Adrenal gland (tissue), 12 donors: ENCODE measurements around the gene HCFC1. TPM values are rescaled to one million over a fixed set of nuclear protein-coding genes. Genes with fewer than 3 reads are reported as not detected.

ENCODE experiments used
- DNase-seq, 7 donors: peaks; one replicate each; pipeline ENCODE4 v3.0.0-alpha.2; 2019 to 2020
- H3K27ac ChIP-seq, 5 donors: fragments of 200-600 bp; sonication (generic) in 4 of 5; 1 replicate in 3 of 5; 2 replicates in 2 of 5; pipeline versions ENCODE4 v1.5.1 to v1.8.0; 2016 to 2020; ENCODE audit warnings: mild to moderate bottlenecking in 1 of 5
- H3K27me3 ChIP-seq: fragments of 200-600 bp; 2 replicates; pipeline ENCODE4 v1.8.0; 2021
- H3K36me3 ChIP-seq, 2 donors: fragments of 200-600 bp; replicated peaks in 1 of 2; 1 replicate in 1 of 2; 2 replicates in 1 of 2; pipeline versions ENCODE4 v1.5.1 to v1.8.0; 2018 to 2022
- H3K4me1 ChIP-seq, 2 donors: fragments of 200-600 bp; replicated peaks in 1 of 2; 1 replicate in 1 of 2; 2 replicates in 1 of 2; pipeline versions ENCODE4 v1.5.1 to v1.8.0; 2018 to 2021
- H3K4me3 ChIP-seq, 4 donors: fragments of 200-600 bp; sonication (generic) in 3 of 4; one replicate each; pipeline ENCODE4 v1.5.1; 2016 to 2018
- H3K9me3 ChIP-seq, 3 donors: fragments of 200-600 bp; sonication (generic) in 1 of 3; replicated peaks in 1 of 3; 1 replicate in 2 of 3; 2 replicates in 1 of 3; pipeline versions ENCODE4 v1.5.1 to v1.8.0; 2016 to 2021
- POLR2A ChIP-seq, 2 donors: fragments of 450-650 bp; IDR thresholded peaks; one replicate each; pipeline ENCODE4 v1.6.1; 2017; ENCODE audit warnings: antibody characterized with exemption in 2 of 2, mild to moderate bottlenecking in 2 of 2, moderate library complexity in 1 of 2
- WGBS, 4 donors: extraction: QIAGEN DNeasy Blood & Tissue Kit in 2 of 4; methylation state at CpG; one replicate each; pipeline versions ENCODE4 v1.1.5 to v1.1.7; 2013 to 2017; 5-methylcytosine and 5-hydroxymethylcytosine counted together
- intact Hi-C, 2 donors: fragments of 100-400 bp; cut with DNase I; formaldehyde crosslinking; loops; one replicate each; pipeline versions ENCODE4 v1.14.1 to v1.15.0; 2022 to 2023
- polyA plus RNA-seq, 3 donors: library from polyadenylated mRNA; stranded (reverse); fragments of 200-250 nt in 2 of 3; fragments of 350-450 nt in 1 of 3; fragmentation: Illumina TruSeq in 1 of 3; extraction: RNeasy Lipid Tissue Mini Kit (QIAGEN cat#74804) in 1 of 3; gene quantifications; one replicate each; pipeline ENCODE4 v1.2.3, GENCODE V29; 2013 to 2014
- total RNA-seq, 9 donors: library from RNA; depleted of rRNA in 4 of 9; stranded (reverse); fragments of >200 nt in 4 of 9; fragments of 120-200 nt in 1 of 9; fragmentation: NEBNext Ultra II Directional in 1 of 9; extraction: Animal tissue kit (Norgen Biotek cat#: 25700) in 1 of 9; gene quantifications; one replicate each; pipeline versions ENCODE4 v1.1.0 to v1.2.4, GENCODE V29; 2013 to 2023
- TF ChIP-seq, protein P1 (sequence below), 6 experiments: fragments of 450-650 bp in 4 of 6; fragments of 200-600 bp in 2 of 6; sonication (generic) in 1 of 6; IDR thresholded peaks; 1 replicate in 5 of 6; 2 replicates in 1 of 6; pipeline versions ENCODE4 v1.5.1 to v1.8.0; 2016 to 2021; ENCODE audit warnings: antibody characterized with exemption in 6 of 6, mild to moderate bottlenecking in 2 of 6, moderate library complexity in 1 of 6
- donor health status: healthy with polysubstance abuse.
- donor health status: Bipolar disorder and iron deficiency.
- donor health status: DM: yes; HTN: yes; CAD: no.
- donor health status: DM: no; HTN: no; CAD: no.
- donor health status: DM: no; HTN: no; CAD: no.
- donor health status: DM: yes; HTN: yes; CAD: no.

The HCFC1 gene
- total and polyA plus RNA-seq, 12 donors: 9.2 to 77.1 (median 54.0) TPM

DNA sequence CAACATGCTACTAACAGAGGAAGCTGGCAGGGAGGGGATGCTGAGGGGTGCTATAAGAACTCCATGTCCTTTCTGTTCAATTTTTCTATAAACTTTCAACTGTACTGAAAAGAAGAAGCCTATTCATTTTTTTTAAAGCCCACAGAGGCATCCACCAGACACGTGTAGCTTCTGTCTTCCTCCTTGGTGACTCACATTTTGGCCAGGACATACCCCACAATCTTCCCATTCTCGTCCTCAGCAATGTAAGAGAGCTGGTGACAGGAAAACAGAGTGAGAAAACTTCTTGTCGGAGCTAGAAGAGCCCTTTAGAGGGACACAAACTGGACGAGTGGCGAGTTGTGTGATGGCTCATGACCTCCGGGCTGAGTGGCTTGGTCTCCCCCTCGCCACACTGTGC lies 37.9 kb downstream of the HCFC1 start:
- no peak for TF ChIP-seq POLR2A (IDR thresholded peaks at IDR 0.05)
- TF ChIP-seq, protein P1, sequence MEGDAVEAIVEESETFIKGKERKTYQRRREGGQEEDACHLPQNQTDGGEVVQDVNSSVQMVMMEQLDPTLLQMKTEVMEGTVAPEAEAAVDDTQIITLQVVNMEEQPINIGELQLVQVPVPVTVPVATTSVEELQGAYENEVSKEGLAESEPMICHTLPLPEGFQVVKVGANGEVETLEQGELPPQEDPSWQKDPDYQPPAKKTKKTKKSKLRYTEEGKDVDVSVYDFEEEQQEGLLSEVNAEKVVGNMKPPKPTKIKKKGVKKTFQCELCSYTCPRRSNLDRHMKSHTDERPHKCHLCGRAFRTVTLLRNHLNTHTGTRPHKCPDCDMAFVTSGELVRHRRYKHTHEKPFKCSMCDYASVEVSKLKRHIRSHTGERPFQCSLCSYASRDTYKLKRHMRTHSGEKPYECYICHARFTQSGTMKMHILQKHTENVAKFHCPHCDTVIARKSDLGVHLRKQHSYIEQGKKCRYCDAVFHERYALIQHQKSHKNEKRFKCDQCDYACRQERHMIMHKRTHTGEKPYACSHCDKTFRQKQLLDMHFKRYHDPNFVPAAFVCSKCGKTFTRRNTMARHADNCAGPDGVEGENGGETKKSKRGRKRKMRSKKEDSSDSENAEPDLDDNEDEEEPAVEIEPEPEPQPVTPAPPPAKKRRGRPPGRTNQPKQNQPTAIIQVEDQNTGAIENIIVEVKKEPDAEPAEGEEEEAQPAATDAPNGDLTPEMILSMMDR (IDR thresholded peaks at IDR 0.05): no peak
- intact Hi-C loops: no loop called here
- no peak for DNase-seq
- H3K27ac ChIP-seq: peak overlapping the region in 2 of 5 donors; percentile 3 to 86
- peaks cover 0 to 22% of the 10 kb centered on the region in 2 donors for H3K36me3 ChIP-seq
- peak overlapping the region in 1 of 4 donors; percentile 95 for H3K4me3 ChIP-seq
- H3K9me3 ChIP-seq: no peaks in the 10 kb centered on the region
- WGBS, 4 donors: 0 to 35% (median 24%) methylated on average over 2 to 7 of the region's 7 CpGs
- peaks cover 7 to 25% of the 10 kb centered on the region in 2 donors for H3K4me1 ChIP-seq
- no peaks in the 10 kb centered on the region for H3K27me3 ChIP-seq

- no peak for TF ChIP-seq POLR2A (IDR thresholded peaks at IDR 0.05)
- TF ChIP-seq, protein P1 (IDR thresholded peaks at IDR 0.05): no peak
- Histone ChIP-seq H3K27ac (no peak overlapping the region), H3K4me3 (no peak overlapping the region), H3K9me3 (no peaks in the 10 kb centered on the region), H3K36me3 (peaks cover 0 to 22% of the 10 kb centered on the region in 2 donors), H3K4me1 (peaks cover 10 to 32% of the 10 kb centered on the region in 2 donors), H3K27me3 (no peaks in the 10 kb centered on the region)
- intact Hi-C loops: no loop called here
- 86 to 96% (median 88%) methylated on average over 8 to 13 of the region's 13 CpGs for WGBS, 4 donors
- DNase-seq: no peak
Observed at GRCh38 chrX:153932220-153932915, 39.2 kb downstream of the HCFC1 start.

DNA sequence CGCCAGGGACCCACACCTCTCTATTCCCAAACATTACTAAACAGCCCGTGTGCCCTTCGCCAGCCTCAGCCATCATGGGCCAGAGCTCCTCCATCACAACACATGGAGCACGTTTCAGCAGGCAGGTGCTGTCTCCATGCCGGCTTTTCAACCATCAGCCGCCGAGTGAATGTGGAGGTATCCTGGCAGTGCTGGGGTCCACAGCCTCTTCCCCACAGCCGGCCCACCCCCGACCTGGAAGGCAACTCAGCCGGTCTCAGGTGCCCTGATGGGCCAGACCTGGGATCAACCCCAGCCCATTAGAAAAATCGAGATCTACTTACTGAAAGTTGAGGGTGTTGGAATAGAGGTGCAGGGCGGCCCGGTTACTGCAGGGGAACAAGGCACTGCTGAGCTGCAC lies 39.9 kb downstream of the HCFC1 start:
- Histone ChIP-seq H3K4me3 (no peak overlapping the region), H3K9me3 (no peaks in the 10 kb centered on the region), H3K27ac (no peak overlapping the region), H3K4me1 (peaks cover 16 to 38% of the 10 kb centered on the region in 2 donors), H3K36me3 (peaks cover 0 to 22% of the 10 kb centered on the region in 2 donors), H3K27me3 (no peaks in the 10 kb centered on the region)
- TF ChIP-seq, protein P1 (IDR thresholded peaks at IDR 0.05): no peak
- no peak for TF ChIP-seq POLR2A (IDR thresholded peaks at IDR 0.05)
- 83 to 88% (median 88%) methylated on average over 13 of the region's 13 CpGs; no CpG with 5 or more reads in 1 of the 4 donors for WGBS, 4 donors
- DNase-seq: no peak
- intact Hi-C loops: no loop called here

DNA sequence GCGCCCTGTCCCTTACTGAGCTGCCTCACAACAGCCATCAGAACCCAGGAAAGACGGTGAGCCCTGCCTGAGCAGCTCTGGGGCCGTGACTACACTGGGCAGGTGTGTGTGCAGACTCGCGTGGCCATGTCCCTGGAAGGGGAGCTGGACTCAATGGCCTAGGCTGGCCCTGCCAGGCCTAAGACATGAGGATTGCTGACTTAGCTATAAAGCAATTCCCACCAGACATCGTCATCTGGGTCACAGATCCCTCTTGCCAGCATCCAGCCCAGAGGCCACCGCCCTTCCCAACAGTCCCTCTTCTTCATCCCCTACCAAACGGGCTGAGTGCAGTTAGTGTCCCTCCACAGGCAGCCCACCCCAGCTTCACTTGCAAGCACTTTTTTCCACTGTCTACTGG lies 40.5 kb downstream of the HCFC1 start:
- no peaks in the 10 kb centered on the region for H3K9me3 ChIP-seq
- DNase-seq: no peak
- H3K27me3 ChIP-seq: no peaks in the 10 kb centered on the region
- H3K4me1 ChIP-seq: peaks cover 21 to 44% of the 10 kb centered on the region in 2 donors
- peaks cover 0 to 22% of the 10 kb centered on the region in 2 donors for H3K36me3 ChIP-seq
- H3K27ac ChIP-seq: no peak overlapping the region
- intact Hi-C loops: no loop called here
- TF ChIP-seq, protein P1 (IDR thresholded peaks at IDR 0.05): no peak
- TF ChIP-seq POLR2A (IDR thresholded peaks at IDR 0.05): no peak
- 82 to 89% (median 87%) methylated on average over 5 to 8 of the region's 8 CpGs; no CpG with 5 or more reads in 1 of the 4 donors for WGBS, 4 donors
- H3K4me3 ChIP-seq: no peak overlapping the region
